ENCODE results near the gene FDX2. TPM values are rescaled to one million over a fixed set of nuclear protein-coding genes. Genes with fewer than 3 reads are reported as not detected.

The FDX2 gene
- total and polyA plus RNA-seq, 2 of the 4 experiments (the other 2 are of a cell fraction) = 39.8 to 72.0 TPM

DNA sequence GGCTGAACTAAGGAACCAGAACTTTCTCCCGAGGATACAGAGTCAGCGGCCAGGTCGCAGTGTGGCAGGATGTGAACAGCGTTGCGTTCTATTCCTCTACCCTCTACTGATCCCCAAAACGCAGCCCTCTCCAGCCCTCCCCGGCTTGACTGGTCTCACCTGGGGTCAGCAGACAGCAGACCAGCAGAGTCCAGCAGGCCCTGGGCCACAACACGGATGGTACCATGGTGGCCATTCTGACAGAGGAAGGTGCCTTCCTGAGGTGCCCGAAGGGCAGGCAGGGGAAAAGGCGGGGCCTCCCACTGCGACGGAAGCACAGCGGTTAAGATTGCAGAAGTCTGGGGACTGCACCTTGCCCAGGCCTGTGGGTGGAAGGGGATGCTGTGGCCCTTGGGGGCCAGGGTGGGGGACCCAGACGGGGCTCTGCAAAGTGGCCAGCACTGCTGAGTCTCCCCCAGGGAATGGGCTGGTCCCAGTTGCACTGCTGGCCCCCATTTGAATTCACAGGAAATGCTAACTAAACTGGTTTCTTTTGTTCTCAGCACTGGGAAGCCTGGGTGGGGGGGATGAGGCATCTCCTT, 23.7 kb upstream of the FDX2 start, which contains the start of gene ICAM3:
Gene ICAM3, minus strand, starts transcription at position 245 of the 581 bp plus-strand sequence. Its CDS starts 10 bp downstream, at position 235.
- no peak within 1 kb of the TSS for H2BK120ac ChIP-seq (ENCODE audit: low read depth, low read length)
- TF ChIP-seq ELK1 (IDR thresholded peaks at IDR 0.05; ENCODE audit: borderline replicate concordance, low read depth, low read length) = no peak
- TF ChIP-seq SMC3 (IDR thresholded peaks at IDR 0.05; ENCODE audit: low read depth, low read length) = no peak
- no peak for TF ChIP-seq FOS (IDR thresholded peaks at IDR 0.05; ENCODE audit: low read depth, low read length)
- TF ChIP-seq CHD1 (IDR thresholded peaks at IDR 0.05; ENCODE audit: low read depth, low read length) = no peak
- TF ChIP-seq RCOR1 (IDR thresholded peaks at IDR 0.05; ENCODE audit: insufficient replicate concordance, low read length) = no peak
- no peak for TF ChIP-seq RFX5 (IDR thresholded peaks at IDR 0.05; ENCODE audit: low read depth, low read length)
- TF ChIP-seq, protein P1, sequence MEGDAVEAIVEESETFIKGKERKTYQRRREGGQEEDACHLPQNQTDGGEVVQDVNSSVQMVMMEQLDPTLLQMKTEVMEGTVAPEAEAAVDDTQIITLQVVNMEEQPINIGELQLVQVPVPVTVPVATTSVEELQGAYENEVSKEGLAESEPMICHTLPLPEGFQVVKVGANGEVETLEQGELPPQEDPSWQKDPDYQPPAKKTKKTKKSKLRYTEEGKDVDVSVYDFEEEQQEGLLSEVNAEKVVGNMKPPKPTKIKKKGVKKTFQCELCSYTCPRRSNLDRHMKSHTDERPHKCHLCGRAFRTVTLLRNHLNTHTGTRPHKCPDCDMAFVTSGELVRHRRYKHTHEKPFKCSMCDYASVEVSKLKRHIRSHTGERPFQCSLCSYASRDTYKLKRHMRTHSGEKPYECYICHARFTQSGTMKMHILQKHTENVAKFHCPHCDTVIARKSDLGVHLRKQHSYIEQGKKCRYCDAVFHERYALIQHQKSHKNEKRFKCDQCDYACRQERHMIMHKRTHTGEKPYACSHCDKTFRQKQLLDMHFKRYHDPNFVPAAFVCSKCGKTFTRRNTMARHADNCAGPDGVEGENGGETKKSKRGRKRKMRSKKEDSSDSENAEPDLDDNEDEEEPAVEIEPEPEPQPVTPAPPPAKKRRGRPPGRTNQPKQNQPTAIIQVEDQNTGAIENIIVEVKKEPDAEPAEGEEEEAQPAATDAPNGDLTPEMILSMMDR (conservative IDR thresholded peaks at IDR 0.05; ENCODE audit: low read depth, low read length) = no peak
- H3K9me3 ChIP-seq (ENCODE audit: control insufficient read depth, insufficient read depth, low read length) = no peaks in the 10 kb centered on the region
- H3K56ac ChIP-seq (ENCODE audit: extremely low read depth, insufficient read depth, low read length) = no peak within 1 kb of the TSS
- no peaks in the 10 kb centered on the region for H3K27me3 ChIP-seq (ENCODE audit: control insufficient read depth, insufficient read depth, low read length)
- H3K36me3 ChIP-seq (ENCODE audit: control insufficient read depth, insufficient read depth, low read length) = no peaks in the 10 kb centered on the region
- ChIA-PET POLR2A (ENCODE audit: unreplicated experiment) (no interaction called here), CTCF (no interaction called here)
- dilution Hi-C loops (cut with HindIII; ENCODE audit: low sequenced_read_pairs, unreplicated experiment) (no loop called here), intact Hi-C loops (cut with micrococcal nuclease) (no loop called here), in situ Hi-C loops (cut with MboI; ENCODE audit: low sequenced_read_pairs) (no loop called here)
- no peak within 1 kb of the TSS for H4K5ac ChIP-seq (ENCODE audit: low read depth, low read length)
- no peak within 1 kb of the TSS for H3K14ac ChIP-seq (replicated peaks; ENCODE audit: low read depth, low read length)
- no peak within 1 kb of the TSS for H2BK20ac ChIP-seq (ENCODE audit: low read depth, low read length)
- peak within 1 kb of the TSS; percentile 62 for H2AFZ ChIP-seq (replicated peaks; ENCODE audit: low read length, poor library complexity)
- DNase-seq = no peak
- no peak within 1 kb of the TSS for H3K27ac ChIP-seq (ENCODE audit: insufficient read depth, low read length)
- no peak within 1 kb of the TSS for H3K9ac ChIP-seq (ENCODE audit: low read depth, low read length)
- H3K4me3 ChIP-seq (ENCODE audit: insufficient read depth, low read depth, low read length) = no peak within 1 kb of the TSS
- no peak for ATAC-seq (ENCODE audit: low read depth)
- H2BK5ac ChIP-seq (ENCODE audit: low read depth, low read length, poor library complexity, severe bottlenecking) = no peak within 1 kb of the TSS
- no peak within 1 kb of the TSS for H3K4me2 ChIP-seq (ENCODE audit: low read depth, low read length)
- H3K4ac ChIP-seq (ENCODE audit: low read depth, low read length) = no peak within 1 kb of the TSS
- no peaks in the 10 kb centered on the region for H3K4me1 ChIP-seq (ENCODE audit: control insufficient read depth, insufficient read depth, low read length)
- H3K79me1 ChIP-seq (ENCODE audit: low read depth in 1 of 2, low read length in 2 of 2) = peaks cover 0 to 3% of the 10 kb centered on the region in 2 experiments; a peak in 2 of 4 replicates
- 72% methylated on average over 6 of the region's 14 CpGs; no CpG with 5 or more reads in 1 of the 2 experiments for WGBS, 2 experiments (ENCODE audit: extremely low coverage in 2 of 2, insufficient read length in 1 of 2)
- H4K8ac ChIP-seq (ENCODE audit: low read depth in 2 of 2, low read length in 2 of 2) = no peak within 1 kb of the TSS
- H3K9me1 ChIP-seq (ENCODE audit: insufficient read depth, low read length) = no peaks in the 10 kb centered on the region
- H2AK9ac ChIP-seq (replicated peaks; ENCODE audit: low read depth, low read length, poor library complexity) = peak within 1 kb of the TSS; percentile 78
- H4K91ac ChIP-seq (ENCODE audit: insufficient read depth, low read depth, low read length) = no peak within 1 kb of the TSS
- no peaks in the 10 kb centered on the region for H4K20me1 ChIP-seq (ENCODE audit: insufficient read depth, low read length)
- H3K18ac ChIP-seq (ENCODE audit: low read depth, low read length) = no peak within 1 kb of the TSS
- H2AK5ac ChIP-seq (ENCODE audit: low read depth, low read length) = no peak within 1 kb of the TSS
- H3K23ac ChIP-seq (ENCODE audit: low read depth, low read length) = no peak within 1 kb of the TSS
- no TSS peak for BruUV-seq (replicated peaks)
- no peak within 1 kb of the TSS for H2BK15ac ChIP-seq (ENCODE audit: low read depth, low read length)
